HEK293 (cell line): Measurements from ENCODE around the gene LAMC2.

ENCODE experiments used
- CTCF ChIA-PET: fragments of 350-600 bp; formaldehyde crosslinking; extraction: SDS; loops from one replicate; lab custom pipeline; 2021; ENCODE audit warnings: antibody characterized with exemption; lab: Yijun Ruan, JAX
- POLR2A ChIA-PET: fragments of 300-600 bp; formaldehyde crosslinking; extraction: SDS; loops from one replicate; lab custom pipeline; 2020; ENCODE audit warnings: antibody characterized with exemption, inconsistent platforms; lab: Yijun Ruan, JAX
- H3K27ac ChIP-seq: fragments of 200-500 bp; sonication (Bioruptor generic); 2 replicates; pipeline ENCODE4 v1.5.1; 2014; ENCODE audit warnings: low read depth, low read length, control low read depth, inconsistent platforms; ENCODE audit errors: extremely low read depth
- H3K36me3 ChIP-seq, 2 experiments: fragments of 200-500 bp in 1 of 2; sonication (Bioruptor generic) in 1 of 2; 1 replicate in 1 of 2; 2 replicates in 1 of 2; pipeline ENCODE4 v1.5.1; 2014 to 2017; ENCODE audit warnings: inconsistent platforms in 2 of 2, low read length in 2 of 2; ENCODE audit not compliant: control insufficient read depth in 2 of 2, insufficient read depth in 1 of 2
- H3K4me1 ChIP-seq: fragments of 200-500 bp; sonication (Bioruptor generic); 2 replicates; pipeline ENCODE4 v1.5.1; 2014; ENCODE audit warnings: mild to moderate bottlenecking, low read length, inconsistent platforms; ENCODE audit not compliant: control insufficient read depth, insufficient read depth
- H3K4me3 ChIP-seq: 2 replicates; pipeline ENCODE4 v1.5.1; 2011; ENCODE audit warnings: low read depth, mild to moderate bottlenecking, control low read depth, low read length, moderate library complexity
- H3K9me3 ChIP-seq: fragments of 200-500 bp; sonication (Bioruptor generic); 2 replicates; pipeline ENCODE4 v1.5.1; 2014; ENCODE audit warnings: low read depth, low read length, inconsistent platforms; ENCODE audit not compliant: control insufficient read depth, insufficient read depth
- EGR2 ChIP-seq: fragments of 450-650 bp; formaldehyde crosslinking; IDR thresholded peaks from 2 replicates; pipeline ENCODE4 v1.5.1; 2016; ENCODE audit warnings: low read depth, missing biosample characterization, missing genetic modification characterization
- GLI2 ChIP-seq: fragments of 450-650 bp; formaldehyde crosslinking; IDR thresholded peaks from 2 replicates; pipeline ENCODE4; 2017; ENCODE audit warnings: missing biosample characterization, missing genetic modification characterization, low read depth, borderline replicate concordance
- GLI4 ChIP-seq: fragments of 450-650 bp; formaldehyde crosslinking; IDR thresholded peaks from 2 replicates; pipeline ENCODE4 v1.5.1; 2016; ENCODE audit warnings: missing biosample characterization, missing genetic modification characterization
- KLF1 ChIP-seq: fragments of 450-650 bp; formaldehyde crosslinking; IDR thresholded peaks from 2 replicates; pipeline ENCODE4 v1.5.1; 2016; ENCODE audit warnings: missing biosample characterization, missing genetic modification characterization
- PRDM10 ChIP-seq: fragments of 450-650 bp; formaldehyde crosslinking; IDR thresholded peaks from 2 replicates; pipeline ENCODE4 v1.5.1; 2016; ENCODE audit warnings: missing biosample characterization, missing genetic modification characterization
- TCF7L2 ChIP-seq: IDR thresholded peaks from 2 replicates; pipeline ENCODE4 v1.6.1; 2011; ENCODE audit warnings: low read depth, mild to moderate bottlenecking, inconsistent platforms, low read length, moderate library complexity, borderline replicate concordance
- TSHZ1 ChIP-seq: fragments of 450-650 bp; formaldehyde crosslinking; IDR thresholded peaks from 2 replicates; pipeline ENCODE4 v1.5.1; 2016; ENCODE audit warnings: missing biosample characterization, missing genetic modification characterization, borderline replicate concordance
- ZBTB21 ChIP-seq: fragments of 450-650 bp; formaldehyde crosslinking; IDR thresholded peaks from 2 replicates; pipeline ENCODE4 v1.5.1; 2017; ENCODE audit warnings: missing biosample characterization, missing genetic modification characterization
- ZFHX2 ChIP-seq: fragments of 450-650 bp; formaldehyde crosslinking; conservative IDR thresholded peaks from 2 replicates; pipeline ENCODE4 v1.5.1; 2016; ENCODE audit warnings: missing biosample characterization, missing genetic modification characterization
- ZFP41 ChIP-seq: fragments of 450-650 bp; formaldehyde crosslinking; IDR thresholded peaks from 2 replicates; pipeline ENCODE4 v1.5.1; 2016; ENCODE audit warnings: missing biosample characterization, missing genetic modification characterization, borderline replicate concordance
- ZNF221 ChIP-seq: fragments of 450-650 bp; formaldehyde crosslinking; IDR thresholded peaks from 2 replicates; pipeline ENCODE4 v1.5.1; 2017; ENCODE audit warnings: missing biosample characterization, missing genetic modification characterization, borderline replicate concordance
- ZNF239 ChIP-seq: fragments of 450-650 bp; formaldehyde crosslinking; IDR thresholded peaks from 2 replicates; pipeline ENCODE4 v1.5.1; 2016; ENCODE audit warnings: missing biosample characterization, missing genetic modification characterization
- ZNF433 ChIP-seq: fragments of 450-650 bp; formaldehyde crosslinking; IDR thresholded peaks from 2 replicates; pipeline ENCODE4 v1.5.1; 2016; ENCODE audit warnings: missing biosample characterization, missing genetic modification characterization, low read depth
- ZNF510 ChIP-seq: fragments of 450-650 bp; formaldehyde crosslinking; IDR thresholded peaks from 2 replicates; pipeline ENCODE4 v1.5.1; 2018; ENCODE audit warnings: mild to moderate bottlenecking, missing genetic modification characterization, missing biosample characterization; ENCODE audit not compliant: insufficient replicate concordance
- ZNF555 ChIP-seq: fragments of 450-650 bp; formaldehyde crosslinking; conservative IDR thresholded peaks from 2 replicates; pipeline ENCODE4 v1.5.1; 2017; ENCODE audit warnings: missing biosample characterization, mild to moderate bottlenecking, missing genetic modification characterization, inconsistent platforms
- ZNF596 ChIP-seq: fragments of 450-650 bp; IDR thresholded peaks from 2 replicates; pipeline ENCODE4 v1.5.0; 2018; ENCODE audit warnings: missing biosample characterization, mild to moderate bottlenecking, missing genetic modification characterization, moderate library complexity
- ZNF76 ChIP-seq: fragments of 450-650 bp; formaldehyde crosslinking; IDR thresholded peaks from 2 replicates; pipeline ENCODE4; 2016; ENCODE audit warnings: low read depth, missing biosample characterization, missing genetic modification characterization, borderline replicate concordance
- ZNF777 ChIP-seq: fragments of 450-650 bp; formaldehyde crosslinking; IDR thresholded peaks from 2 replicates; pipeline ENCODE4 v1.5.1; 2017; ENCODE audit warnings: missing biosample characterization, missing genetic modification characterization, borderline replicate concordance
- ZNF791 ChIP-seq: fragments of 450-650 bp; formaldehyde crosslinking; IDR thresholded peaks from 2 replicates; pipeline ENCODE4 v1.5.1; 2016; ENCODE audit warnings: missing biosample characterization, missing genetic modification characterization
- TF ChIP-seq, protein P1 (sequence below): fragments of 450-650 bp; formaldehyde crosslinking; IDR thresholded peaks from 2 replicates; pipeline ENCODE4 v1.5.1; 2016; ENCODE audit warnings: missing biosample characterization, missing genetic modification characterization
- TF ChIP-seq, protein P2 (sequence below): fragments of 450-650 bp; IDR thresholded peaks from 2 replicates; pipeline ENCODE4 v1.5.1; 2018; ENCODE audit warnings: missing biosample characterization, mild to moderate bottlenecking, missing genetic modification characterization

LAMC2 gene

GRCh38 chr1:183155939-183156338, 30.1 kb upstream of the LAMC2 start:
- POLR2A ChIA-PET = no interaction called here
- no peaks in the 10 kb centered on the region for H3K9me3 ChIP-seq
- TF ChIP-seq, protein P1, sequence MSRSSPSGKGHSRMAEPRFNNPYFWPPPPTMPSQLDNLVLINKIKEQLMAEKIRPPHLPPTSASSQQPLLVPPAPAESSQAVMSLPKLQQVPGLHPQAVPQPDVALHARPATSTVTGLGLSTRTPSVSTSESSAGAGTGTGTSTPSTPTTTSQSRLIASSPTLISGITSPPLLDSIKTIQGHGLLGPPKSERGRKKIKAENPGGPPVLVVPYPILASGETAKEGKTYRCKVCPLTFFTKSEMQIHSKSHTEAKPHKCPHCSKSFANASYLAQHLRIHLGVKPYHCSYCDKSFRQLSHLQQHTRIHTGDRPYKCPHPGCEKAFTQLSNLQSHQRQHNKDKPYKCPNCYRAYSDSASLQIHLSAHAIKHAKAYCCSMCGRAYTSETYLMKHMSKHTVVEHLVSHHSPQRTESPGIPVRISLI (tag by site-specific recombination) = no peak
- TF ChIP-seq PRDM10 (tag by site-specific recombination) = no peak
- TF ChIP-seq, protein P2, sequence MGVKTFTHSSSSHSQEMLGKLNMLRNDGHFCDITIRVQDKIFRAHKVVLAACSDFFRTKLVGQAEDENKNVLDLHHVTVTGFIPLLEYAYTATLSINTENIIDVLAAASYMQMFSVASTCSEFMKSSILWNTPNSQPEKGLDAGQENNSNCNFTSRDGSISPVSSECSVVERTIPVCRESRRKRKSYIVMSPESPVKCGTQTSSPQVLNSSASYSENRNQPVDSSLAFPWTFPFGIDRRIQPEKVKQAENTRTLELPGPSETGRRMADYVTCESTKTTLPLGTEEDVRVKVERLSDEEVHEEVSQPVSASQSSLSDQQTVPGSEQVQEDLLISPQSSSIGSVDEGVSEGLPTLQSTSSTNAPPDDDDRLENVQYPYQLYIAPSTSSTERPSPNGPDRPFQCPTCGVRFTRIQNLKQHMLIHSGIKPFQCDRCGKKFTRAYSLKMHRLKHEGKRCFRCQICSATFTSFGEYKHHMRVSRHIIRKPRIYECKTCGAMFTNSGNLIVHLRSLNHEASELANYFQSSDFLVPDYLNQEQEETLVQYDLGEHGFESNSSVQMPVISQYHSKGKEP (tag by site-specific recombination) = no peak
- TF ChIP-seq ZNF221 (tag by site-specific recombination) = no peak
- no peaks in the 10 kb centered on the region for H3K36me3 ChIP-seq
- CTCF ChIA-PET = no interaction called here
- H3K4me1 ChIP-seq = no peaks in the 10 kb centered on the region
- no peak overlapping the region for H3K27ac ChIP-seq
- no peak overlapping the region for H3K4me3 ChIP-seq

- no peaks in the 10 kb centered on the region for H3K9me3 ChIP-seq
- ChIA-PET POLR2A (no interaction called here), CTCF (interaction anchor here (0.7 to 1.1 kb wide), 2 partner anchors 75 to 197 kb away, joined by 4 read pairs; no protein-coding TSS in a partner anchor)
- H3K27ac ChIP-seq = no peak overlapping the region
- 0 out of 2 replicates have a peak, but pooled peaks cover 2% of the 10 kb centered on the region for H3K4me1 ChIP-seq
- no peaks in the 10 kb centered on the region for H3K36me3 ChIP-seq
- peak; percentile 35; the same call in 1 of the 2 replicates for TF ChIP-seq ZFHX2 (tag by site-specific recombination)
- TF ChIP-seq TCF7L2 = no peak
- TF ChIP-seq KLF1 (tag by site-specific recombination) = peak; percentile 54; the same call in 1 of the 2 replicates
- TF ChIP-seq ZFP41 (tag by site-specific recombination) = no peak
- TF ChIP-seq EGR2 (tag by site-specific recombination) = peak; percentile 47; the same call in 1 of the 2 replicates
- TF ChIP-seq, all 188 proteins: peak for 3
- H3K4me3 ChIP-seq = no peak overlapping the region
Measured at GRCh38 chr1:183159960-183160359, 26.1 kb upstream of the LAMC2 start.

DNA sequence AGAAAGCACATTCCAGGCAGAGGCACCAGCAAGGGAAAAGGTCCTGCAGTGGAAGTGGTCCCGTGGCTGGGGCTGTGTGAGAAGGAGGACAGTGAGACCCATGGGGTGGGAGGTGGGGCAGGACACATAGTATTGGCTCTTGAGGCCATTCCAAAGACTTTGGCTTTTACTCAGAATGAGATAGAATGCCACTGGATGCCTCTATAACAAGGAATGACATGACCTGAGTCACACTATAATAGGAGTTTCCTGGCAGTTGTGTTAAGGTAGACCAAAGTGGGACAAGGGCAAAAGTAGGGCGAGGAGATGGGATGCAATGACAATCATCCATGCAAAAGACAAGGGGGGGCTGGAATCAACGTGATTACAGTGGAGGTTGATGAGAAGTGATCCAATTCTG, 24.7 kb upstream of the LAMC2 start:
- ChIA-PET CTCF (no interaction called here), POLR2A (no interaction called here)
- Histone ChIP-seq H3K36me3 (no peaks in the 10 kb centered on the region), H3K4me1 (0 out of 2 replicates have a peak, but pooled peaks cover 2% of the 10 kb centered on the region), H3K4me3 (no peak overlapping the region), H3K9me3 (no peaks in the 10 kb centered on the region), H3K27ac (no peak overlapping the region)
- TF ChIP-seq ZNF239 (no peak), GLI2 (no peak), GLI4 (tag by site-specific recombination) (no peak), ZBTB21 (tag by site-specific recombination) (no peak), ZNF777 (no peak), ZNF791 (no peak), TCF7L2 (no peak), ZNF555 (no peak), ZNF76 (tag by site-specific recombination) (no peak), TSHZ1 (no peak), ZNF510 (tag by site-specific recombination) (no peak), ZNF433 (tag by site-specific recombination) (no peak), ZNF596 (tag by site-specific recombination) (no peak)
